K562 (cell line): Measurements from ENCODE around the gene SLC1A3. TPM values are rescaled to one million over a fixed set of nuclear protein-coding genes. Genes with fewer than 3 reads are reported as not detected.

Source experiments
- DEAF1 ChIP-seq: fragments of 450-650 bp; formaldehyde crosslinking; IDR thresholded peaks from 2 replicates; pipeline ENCODE4 v1.4.0; 2020; ENCODE audit warnings: mild to moderate bottlenecking, moderate library complexity
- L3MBTL2 ChIP-seq: fragments of 450-650 bp; IDR thresholded peaks from 2 replicates; pipeline ENCODE4 v1.6.1; 2016; ENCODE audit warnings: mild to moderate bottlenecking, moderate library complexity
- REST ChIP-seq, 2 experiments: fragments of 450-650 bp; formaldehyde crosslinking in 1 of 2; IDR thresholded peaks; 2 replicates each; pipeline versions ENCODE4 v1.4.0 to v1.6.1; 2014 to 2020; ENCODE audit warnings: mild to moderate bottlenecking in 2 of 2, borderline replicate concordance in 1 of 2, low read depth in 1 of 2
- TCF7 ChIP-seq: sonication (generic); IDR thresholded peaks from 2 replicates; pipeline ENCODE4 v1.6.1; 2016; ENCODE audit warnings: antibody characterized with exemption, borderline replicate concordance
- TRIM24 ChIP-seq, 2 experiments: fragments of 450-650 bp; IDR thresholded peaks; 2 replicates each; pipeline ENCODE4 v1.6.1; 2016
- polyA plus RNA-seq, 8 experiments: library from polyadenylated mRNA; depleted of rRNA in 4 of 8; stranded (reverse) in 5 of 8; unstranded in 3 of 8; fragments of >200 nt; fragmentation: Nextera tagmentation in 2 of 8; fragmentation: Illumina TruSeq in 1 of 8; extraction: Ambion mirVana in 2 of 8; extraction: Trizol in 1 of 8; gene quantifications; 2 replicates each; pipeline versions ENCODE4 v1.2.1 to v1.2.3, GENCODE V29; 2011 to 2014; ENCODE audit warnings: inconsistent platforms in 1 of 8, missing spikeins in 1 of 8
- total RNA-seq, 7 experiments: library from RNA; depleted of rRNA in 6 of 7; stranded (reverse); fragments of >200 nt in 6 of 7; fragmentation: Illumina TruSeq in 2 of 7; extraction: Trizol in 2 of 7; gene quantifications; 2 replicates each; pipeline versions ENCODE4 v1.2.1 to v1.2.3, GENCODE V29; 2011 to 2021; ENCODE audit warnings: low replicate concordance in 1 of 7

SLC1A3 gene
- total and polyA plus RNA-seq, 9 of the 15 experiments (the other 6 are each of a cell fraction or from before 2014, with no cell fraction given) = 0.13 TPM; not detected in 8

DNA sequence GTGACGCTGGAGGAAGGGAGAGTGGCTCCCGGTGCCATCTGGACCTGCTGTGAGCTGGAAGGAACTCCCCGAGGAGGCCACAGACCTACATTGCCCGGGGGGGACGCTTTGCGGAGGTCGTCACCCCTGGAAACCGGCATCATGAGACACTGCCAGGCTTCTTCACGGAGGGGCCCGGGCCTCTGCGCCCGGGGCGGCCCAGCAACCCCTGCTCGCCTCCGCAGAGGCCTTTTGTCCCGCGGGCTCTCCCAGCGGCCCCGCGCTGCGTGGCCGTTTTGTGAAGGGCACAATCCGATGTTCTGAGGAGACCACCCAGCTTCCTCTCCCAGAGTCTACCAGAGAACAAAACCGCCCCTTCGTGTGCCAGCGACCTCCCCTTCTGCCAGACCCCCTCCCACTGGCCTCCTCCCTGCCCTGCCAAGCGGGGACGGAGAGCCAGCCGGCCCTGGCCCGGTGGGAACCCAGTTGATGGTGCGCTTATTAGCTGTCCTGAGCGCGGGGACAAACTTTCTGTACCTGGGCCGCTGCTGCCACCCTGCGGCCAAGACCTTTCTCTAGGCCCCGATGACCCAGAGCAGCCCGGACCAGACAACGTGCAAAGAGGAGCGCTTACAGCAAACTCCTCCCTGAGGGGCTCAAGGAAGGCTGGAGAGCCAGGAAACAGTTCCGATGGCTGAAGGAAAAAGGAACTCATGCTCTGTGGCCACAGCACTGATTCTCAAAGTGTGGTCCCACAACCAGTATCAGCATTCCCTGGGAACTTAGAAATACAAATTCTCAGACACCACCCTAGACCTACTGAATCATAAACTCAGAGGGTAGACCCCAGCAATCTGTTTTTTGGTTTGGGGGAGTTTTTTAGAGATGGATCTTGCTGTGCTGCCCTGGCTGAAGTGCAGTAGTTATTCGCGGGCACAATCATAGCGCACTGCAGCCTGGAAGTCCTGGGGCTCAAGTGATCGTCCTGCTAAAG lies 86.7 kb downstream of the SLC1A3 start (continued):
- peak; percentile 63 for TF ChIP-seq DEAF1 (CRISPR knock-in tag)
- TF ChIP-seq TCF7 = peak; percentile 40; the same call in 1 of the 2 replicates
- TF ChIP-seq L3MBTL2 = no peak
- no peak for TF ChIP-seq TRIM24 (IDR thresholded peaks at IDR 0.05)
- TF ChIP-seq REST (IDR thresholded peaks at IDR 0.05; ENCODE audit: borderline replicate concordance) = peak; percentile 53; the same call in 1 of the 2 replicates
- no peak for TF ChIP-seq REST (CRISPR knock-in tag; IDR thresholded peaks at IDR 0.05; ENCODE audit: low read depth)
- TF ChIP-seq, all 486 proteins: peak for 13
